ENCODE measurements around the gene CTDSP1.

CTDSP1 gene

GRCh38 chr2:218400167-218400929 is 680 bp downstream of the CTDSP1 start:
- DNase-seq, result peak; percentile 49

- no peak for DNase-seq
These were observed 1.5 kb downstream of the CTDSP1 start for GRCh38 chr2:218400930-218401881.

GRCh38 chr2:218401890-218402289 is 2.2 kb downstream of the CTDSP1 start:
- no peak for DNase-seq

- DNase-seq, result no peak
These were observed 2.8 kb downstream of the CTDSP1 start for GRCh38 chr2:218402491-218402901.

- DNase-seq, result no peak
These were observed 3.3 kb downstream of the CTDSP1 start for GRCh38 chr2:218402911-218403411.

GRCh38 chr2:218403810-218404209 is 4.1 kb downstream of the CTDSP1 start:
- no peak for DNase-seq

GRCh38 chr2:218404351-218405085 is 4.8 kb downstream of the CTDSP1 start:
- DNase-seq, result no peak

GRCh38 chr2:218405086-218405745 is 5.5 kb downstream of the CTDSP1 start:
- no peak for DNase-seq

GRCh38 chr2:218405746-218406208 is 6.1 kb downstream of the CTDSP1 start:
- DNase-seq, result no peak

- DNase-seq, result peak; percentile 94
These were observed 6.7 kb downstream of the CTDSP1 start for GRCh38 chr2:218406209-218406948.

GRCh38 chr2:218406949-218407618 is 7.4 kb downstream of the CTDSP1 start:
- DNase-seq, result peak; percentile 77

GRCh38 chr2:218407717-218408116 is 8.0 kb downstream of the CTDSP1 start:
- DNase-seq, result no peak

GRCh38 chr2:218418321-218418716 is 18.7 kb downstream of the CTDSP1 start:
- no peak for DNase-seq

- DNase-seq, result no peak
These were observed 19.2 kb downstream of the CTDSP1 start, which contains the start of gene VIL1 for GRCh38 chr2:218418717-218419458. TSS of gene VIL1 (plus strand) at chr2:218419123. CDS start at chr2:218423779, 4,656 bp downstream.

GRCh38 chr2:218419630-218420216 is 20.1 kb downstream of the CTDSP1 start:
- DNase-seq, result no peak

- no peak for DNase-seq
These were observed 21.4 kb downstream of the CTDSP1 start for GRCh38 chr2:218421027-218421426.

GRCh38 chr2:218422403-218423086 is 22.9 kb downstream of the CTDSP1 start:
- no peak for DNase-seq

GRCh38 chr2:218423584-218423983 is 23.9 kb downstream of the CTDSP1 start:
- DNase-seq, result no peak

GRCh38 chr2:218425531-218425930 is 25.9 kb downstream of the CTDSP1 start:
- DNase-seq, result no peak

Data from CD4-positive, alpha-beta T cell treated with Interleukin-10 for 1 hour (primary cell).